ENCODE measurements around the gene FRMD1. TPM values are rescaled to one million over a fixed set of nuclear protein-coding genes. Genes with fewer than 3 reads are reported as not detected.

FRMD1 gene
- total RNA-seq, 1 experiment from 2014 or later = not detected

DNA sequence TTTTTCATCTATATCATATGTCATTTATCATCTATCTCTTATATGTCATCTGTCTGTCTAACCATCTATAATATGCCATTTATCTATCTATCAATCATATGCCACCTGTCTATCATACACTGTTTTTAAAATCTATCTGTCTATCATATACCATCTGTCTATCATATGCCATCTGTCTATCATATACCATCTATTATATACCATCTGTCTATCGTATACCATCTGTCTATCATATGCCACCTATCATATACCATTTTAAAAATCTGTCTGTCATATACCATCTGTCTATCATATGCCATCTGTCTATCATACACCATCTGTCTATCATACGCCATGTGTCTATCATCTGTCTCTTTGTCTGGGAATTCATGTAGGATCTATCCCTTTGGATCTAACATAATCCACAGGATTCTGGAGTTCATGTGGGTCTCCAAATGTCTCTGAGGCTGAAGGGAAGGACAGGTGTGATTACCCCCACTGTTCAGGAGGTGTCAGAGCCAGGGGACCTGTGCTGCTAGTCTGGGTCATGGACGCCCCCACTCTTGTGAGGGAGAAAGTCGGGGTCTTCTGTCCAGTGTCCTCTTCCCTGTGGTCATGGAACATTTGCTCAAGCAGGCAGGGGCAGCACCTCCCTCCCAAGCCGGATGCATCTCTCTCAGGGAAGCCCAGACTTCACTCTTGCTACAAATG is 36.9 kb upstream of the FRMD1 start:
- no peak overlapping the region for H3K27ac ChIP-seq (ENCODE audit: low read depth, low read length)
- RAD21 ChIA-PET (ENCODE audit: low non-redundant PET in 1 of 2, low total read pairs in 2 of 2, uncharacterized antibody in 2 of 2, unreplicated experiment in 2 of 2) = no interaction called here
- no peaks in the 10 kb centered on the region for H3K36me3 ChIP-seq (ENCODE audit: control insufficient read depth in 1 of 2, insufficient read depth in 2 of 2, low read length in 2 of 2)
- ATAC-seq (no peak), DNase-seq (ENCODE audit: low read depth, low spot score) (no peak)
- H3K9me3 ChIP-seq (ENCODE audit: control insufficient read depth in 1 of 2, insufficient read depth in 1 of 2, low read depth in 1 of 2, low read length in 2 of 2) = no peaks in the 10 kb centered on the region
- H3K4me1 ChIP-seq (ENCODE audit: control insufficient read depth in 1 of 2, insufficient read depth in 2 of 2, low read length in 2 of 2) = no peaks in the 10 kb centered on the region
- H3K79me2 ChIP-seq (ENCODE audit: insufficient read depth, low read length) = no peaks in the 10 kb centered on the region
- no peaks in the 10 kb centered on the region for H3K9me2 ChIP-seq (ENCODE audit: insufficient read depth)
- BruUV-seq (replicated peaks) = no TSS peak
- H4K20me1 ChIP-seq (ENCODE audit: insufficient read depth) = no peaks in the 10 kb centered on the region
- H3K27me3 ChIP-seq (ENCODE audit: insufficient read depth, low read length) = no peaks in the 10 kb centered on the region
- no peak for TF ChIP-seq REST (IDR thresholded peaks at IDR 0.05; ENCODE audit: low read depth)
- TF ChIP-seq TCF7L2 (IDR thresholded peaks at IDR 0.05; ENCODE audit: borderline replicate concordance, extremely low read depth, insufficient read depth, insufficient read length) = no peak
- no peak for TF ChIP-seq POLR2A (IDR thresholded peaks at IDR 0.05; ENCODE audit: borderline replicate concordance, extremely low read depth, insufficient read depth, insufficient read length)
- no peak for TF ChIP-seq EGR1 (IDR thresholded peaks at IDR 0.05; ENCODE audit: low read depth)
- CTCF ChIA-PET = no interaction called here
- H3K4me3 ChIP-seq (replicated peaks in 1 of 2; ENCODE audit: low read depth in 1 of 2, low read length in 2 of 2) = no peak overlapping the region
- POLR2A ChIA-PET = no interaction called here
- no peak overlapping the region for H3K4me2 ChIP-seq (ENCODE audit: low read length)
- no peak overlapping the region for H3K9ac ChIP-seq (ENCODE audit: low read length)
- intact Hi-C loops (cut with micrococcal nuclease) = loop anchor here (5.0 kb wide), 1 partner anchor 44 kb away; no protein-coding TSS in a partner anchor
- H2AFZ ChIP-seq (ENCODE audit: low read depth, low read length, poor library complexity, severe bottlenecking) = no peak overlapping the region

DNA sequence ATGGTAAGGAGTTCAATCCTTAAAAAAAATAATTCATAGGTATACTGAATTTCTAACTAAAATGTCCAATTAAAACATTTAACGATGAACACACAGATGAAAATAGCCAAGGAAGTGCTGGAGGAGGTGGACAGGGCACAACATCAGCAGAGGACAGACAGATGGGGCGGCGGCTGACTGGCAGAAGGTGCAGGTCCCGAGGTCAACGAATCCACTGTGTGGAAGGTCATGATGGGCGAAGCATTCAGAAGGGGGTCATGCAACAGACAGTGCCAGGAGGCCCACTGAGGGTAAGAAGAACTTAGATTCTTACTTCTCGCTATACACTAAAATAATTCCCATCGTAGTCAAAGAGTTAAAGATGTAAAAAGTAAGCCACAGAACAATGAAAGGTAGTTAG is 34.2 kb upstream of the FRMD1 start:
- Histone ChIP-seq H3K9me3 (ENCODE audit: control insufficient read depth in 1 of 2, insufficient read depth in 1 of 2, low read depth in 1 of 2, low read length in 2 of 2) (no peaks in the 10 kb centered on the region), H3K27ac (ENCODE audit: low read depth, low read length) (no peak overlapping the region), H3K4me3 (replicated peaks in 1 of 2; ENCODE audit: low read depth in 1 of 2, low read length in 2 of 2) (no peak overlapping the region), H3K4me2 (ENCODE audit: low read length) (no peak overlapping the region), H3K9ac (ENCODE audit: low read length) (no peak overlapping the region), H4K20me1 (ENCODE audit: insufficient read depth) (no peaks in the 10 kb centered on the region), H3K79me2 (ENCODE audit: insufficient read depth, low read length) (no peaks in the 10 kb centered on the region), H2AFZ (ENCODE audit: low read depth, low read length, poor library complexity, severe bottlenecking) (no peak overlapping the region), H3K4me1 (ENCODE audit: control insufficient read depth in 1 of 2, insufficient read depth in 2 of 2, low read length in 2 of 2) (no peaks in the 10 kb centered on the region), H3K9me2 (ENCODE audit: insufficient read depth) (no peaks in the 10 kb centered on the region), H3K36me3 (ENCODE audit: control insufficient read depth in 1 of 2, insufficient read depth in 2 of 2, low read length in 2 of 2) (no peaks in the 10 kb centered on the region), H3K27me3 (ENCODE audit: insufficient read depth, low read length) (no peaks in the 10 kb centered on the region)
- no TSS peak for BruUV-seq (replicated peaks)
- ATAC-seq (no peak), DNase-seq (ENCODE audit: low read depth, low spot score) (no peak)
- POLR2A ChIA-PET = no interaction called here
- RAD21 ChIA-PET (ENCODE audit: low non-redundant PET in 1 of 2, low total read pairs in 2 of 2, uncharacterized antibody in 2 of 2, unreplicated experiment in 2 of 2) = no interaction called here
- CTCF ChIA-PET = no interaction called here
- intact Hi-C loops (cut with micrococcal nuclease) = no loop called here
- TF ChIP-seq POLR2AphosphoS5 (IDR thresholded peaks at IDR 0.05; ENCODE audit: low read depth, low read length) (no peak), POLR2A (IDR thresholded peaks at IDR 0.05; ENCODE audit: borderline replicate concordance, extremely low read depth, insufficient read depth, insufficient read length) (no peak), ELF1 (IDR thresholded peaks at IDR 0.05; ENCODE audit: borderline replicate concordance, low read depth) (no peak), EZH2phosphoT487 (IDR thresholded peaks at IDR 0.05; ENCODE audit: borderline replicate concordance) (no peak), CBX3 (IDR thresholded peaks at IDR 0.05; ENCODE audit: low read depth) (no peak), EGR1 (IDR thresholded peaks at IDR 0.05; ENCODE audit: low read depth) (no peak), CTCF (IDR thresholded peaks at IDR 0.05 in 2 of 3, conservative IDR thresholded peaks at IDR 0.05 in 1 of 3; ENCODE audit: borderline replicate concordance in 1 of 3, insufficient read depth in 1 of 3, low read depth in 2 of 3, low read length in 2 of 3) (no peak), ZFX (IDR thresholded peaks at IDR 0.05) (no peak), FOSL1 (IDR thresholded peaks at IDR 0.05; ENCODE audit: low read depth) (no peak), CEBPB (IDR thresholded peaks at IDR 0.05; ENCODE audit: low read depth) (no peak), JUND (IDR thresholded peaks at IDR 0.05) (no peak), SIN3A (IDR thresholded peaks at IDR 0.05; ENCODE audit: low read depth) (no peak), SP1 (IDR thresholded peaks at IDR 0.05; ENCODE audit: low read depth) (no peak)
- TF ChIP-seq, protein P1, sequence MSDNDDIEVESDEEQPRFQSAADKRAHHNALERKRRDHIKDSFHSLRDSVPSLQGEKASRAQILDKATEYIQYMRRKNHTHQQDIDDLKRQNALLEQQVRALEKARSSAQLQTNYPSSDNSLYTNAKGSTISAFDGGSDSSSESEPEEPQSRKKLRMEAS (IDR thresholded peaks at IDR 0.05) = no peak

All from HCT116 (cell line).